ENCODE measurements around the gene UBE2G1. TPM values are rescaled to one million over a fixed set of nuclear protein-coding genes. Genes with fewer than 3 reads are reported as not detected.

The UBE2G1 gene
- total RNA-seq, 1 donor from 2014 or later: 70.1 TPM

GRCh38 chr17:4334332-4334731 lies 32.1 kb downstream of the UBE2G1 start:
- DNase-seq (ENCODE audit: low spot score): no peak

GRCh38 chr17:4333041-4333440 lies 33.4 kb downstream of the UBE2G1 start:
- no peak for DNase-seq (ENCODE audit: low spot score)

GRCh38 chr17:4332296-4332970 lies 34.0 kb downstream of the UBE2G1 start:
- DNase-seq (ENCODE audit: low spot score): no peak

GRCh38 chr17:4331614-4332013 lies 34.9 kb downstream of the UBE2G1 start:
- no peak for DNase-seq (ENCODE audit: low spot score)

- no peak for DNase-seq (ENCODE audit: low spot score)
These were observed 36.6 kb downstream of the UBE2G1 start for GRCh38 chr17:4329838-4330237.

GRCh38 chr17:4327606-4328005 lies 38.9 kb downstream of the UBE2G1 start:
- no peak for DNase-seq (ENCODE audit: low spot score)

- no peak for DNase-seq (ENCODE audit: low spot score)
These were observed 39.9 kb downstream of the UBE2G1 start for GRCh38 chr17:4326608-4327007.

- DNase-seq (ENCODE audit: low spot score): no peak
These were observed 40.4 kb downstream of the UBE2G1 start for GRCh38 chr17:4326112-4326511.

- no peak for DNase-seq (ENCODE audit: low spot score)
These were observed 42.0 kb downstream of the UBE2G1 start for GRCh38 chr17:4324463-4324862.

GRCh38 chr17:4319221-4319620 lies 47.3 kb downstream of the UBE2G1 start:
- no peak for DNase-seq (ENCODE audit: low spot score)

GRCh38 chr17:4318596-4318995 lies 47.9 kb downstream of the UBE2G1 start:
- no peak for DNase-seq (ENCODE audit: low spot score)

GRCh38 chr17:4318186-4318585 lies 48.3 kb downstream of the UBE2G1 start:
- DNase-seq (ENCODE audit: low spot score): no peak

- DNase-seq (ENCODE audit: low spot score): no peak
These were observed 48.9 kb downstream of the UBE2G1 start for GRCh38 chr17:4317610-4318009.

GRCh38 chr17:4316648-4317047 lies 49.8 kb downstream of the UBE2G1 start:
- DNase-seq (ENCODE audit: low spot score): no peak

- DNase-seq (ENCODE audit: low spot score): no peak
These were observed 51.9 kb downstream of the UBE2G1 start for GRCh38 chr17:4314618-4315017.

GRCh38 chr17:4314179-4314578 lies 52.3 kb downstream of the UBE2G1 start:
- DNase-seq (ENCODE audit: low spot score): no peak

GRCh38 chr17:4313221-4314114 lies 53.0 kb downstream of the UBE2G1 start:
- DNase-seq (ENCODE audit: low spot score): no peak

GRCh38 chr17:4310354-4311060 lies 56.0 kb downstream of the UBE2G1 start:
- no peak for DNase-seq (ENCODE audit: low spot score)

- no peak for DNase-seq (ENCODE audit: low spot score)
These were observed 56.6 kb downstream of the UBE2G1 start for GRCh38 chr17:4309897-4310296.

- DNase-seq (ENCODE audit: low spot score): no peak
These were observed 59.1 kb downstream of the UBE2G1 start for GRCh38 chr17:4307179-4307930.

- no peak for DNase-seq (ENCODE audit: low spot score)
These were observed 61.3 kb downstream of the UBE2G1 start for GRCh38 chr17:4305224-4305623.
